ENCODE results near the gene HMCN2. TPM values are rescaled to one million over a fixed set of nuclear protein-coding genes. Genes with fewer than 3 reads are reported as not detected.

The HMCN2 gene
- total RNA-seq, 1 experiment from 2014 or later: 5.6 TPM

GRCh38 chr9:130470950-130471349 lies 205.4 kb downstream of the HMCN2 start:
- no peaks in the 10 kb centered on the region for H3K9me3 Mint-ChIP-seq
- 0 out of 2 replicates have a peak overlapping the region, but pooled peaks have one; percentile 60 for H3K27ac Mint-ChIP-seq
- ChIA-PET CTCF (interaction anchor here (1.4 to 3.2 kb wide), 2 partner anchors 213 to 222 kb away, joined by 5 to 12 read pairs; partner anchors contain the start of gene EXOSC2), POLR2A (no interaction called here)
- H3K4me1 Mint-ChIP-seq: peaks cover 23% of the 10 kb centered on the region
- no peak overlapping the region for H3K4me3 Mint-ChIP-seq
- TF ChIP-seq ESRRA (CRISPR knock-in tag; IDR thresholded peaks at IDR 0.05; ENCODE audit: borderline replicate concordance): no peak
- TF ChIP-seq, protein P1, sequence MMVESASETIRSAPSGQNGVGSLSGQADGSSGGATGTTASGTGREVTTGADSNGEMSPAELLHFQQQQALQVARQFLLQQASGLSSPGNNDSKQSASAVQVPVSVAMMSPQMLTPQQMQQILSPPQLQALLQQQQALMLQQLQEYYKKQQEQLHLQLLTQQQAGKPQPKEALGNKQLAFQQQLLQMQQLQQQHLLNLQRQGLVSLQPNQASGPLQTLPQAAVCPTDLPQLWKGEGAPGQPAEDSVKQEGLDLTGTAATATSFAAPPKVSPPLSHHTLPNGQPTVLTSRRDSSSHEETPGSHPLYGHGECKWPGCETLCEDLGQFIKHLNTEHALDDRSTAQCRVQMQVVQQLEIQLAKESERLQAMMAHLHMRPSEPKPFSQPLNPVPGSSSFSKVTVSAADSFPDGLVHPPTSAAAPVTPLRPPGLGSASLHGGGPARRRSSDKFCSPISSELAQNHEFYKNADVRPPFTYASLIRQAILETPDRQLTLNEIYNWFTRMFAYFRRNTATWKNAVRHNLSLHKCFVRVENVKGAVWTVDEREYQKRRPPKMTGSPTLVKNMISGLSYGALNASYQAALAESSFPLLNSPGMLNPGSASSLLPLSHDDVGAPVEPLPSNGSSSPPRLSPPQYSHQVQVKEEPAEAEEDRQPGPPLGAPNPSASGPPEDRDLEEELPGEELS (CRISPR knock-in tag; IDR thresholded peaks at IDR 0.05): no peak
- TF ChIP-seq, protein P2, sequence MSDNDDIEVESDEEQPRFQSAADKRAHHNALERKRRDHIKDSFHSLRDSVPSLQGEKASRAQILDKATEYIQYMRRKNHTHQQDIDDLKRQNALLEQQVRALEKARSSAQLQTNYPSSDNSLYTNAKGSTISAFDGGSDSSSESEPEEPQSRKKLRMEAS (CRISPR knock-in tag; IDR thresholded peaks at IDR 0.05): no peak
- no peak for TF ChIP-seq ATF3 (CRISPR knock-in tag; conservative IDR thresholded peaks at IDR 0.05)
- TF ChIP-seq FOXJ3 (CRISPR knock-in tag; IDR thresholded peaks at IDR 0.05; ENCODE audit: borderline replicate concordance): no peak
- TF ChIP-seq ZNF416 (CRISPR knock-in tag; IDR thresholded peaks at IDR 0.05): no peak
- no peak for TF ChIP-seq ELF4 (CRISPR knock-in tag; IDR thresholded peaks at IDR 0.05; ENCODE audit: low read depth)
- no peak for TF ChIP-seq RELA (CRISPR knock-in tag; IDR thresholded peaks at IDR 0.05; ENCODE audit: borderline replicate concordance)
- TF ChIP-seq, protein P3, sequence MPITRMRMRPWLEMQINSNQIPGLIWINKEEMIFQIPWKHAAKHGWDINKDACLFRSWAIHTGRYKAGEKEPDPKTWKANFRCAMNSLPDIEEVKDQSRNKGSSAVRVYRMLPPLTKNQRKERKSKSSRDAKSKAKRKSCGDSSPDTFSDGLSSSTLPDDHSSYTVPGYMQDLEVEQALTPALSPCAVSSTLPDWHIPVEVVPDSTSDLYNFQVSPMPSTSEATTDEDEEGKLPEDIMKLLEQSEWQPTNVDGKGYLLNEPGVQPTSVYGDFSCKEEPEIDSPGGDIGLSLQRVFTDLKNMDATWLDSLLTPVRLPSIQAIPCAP (CRISPR knock-in tag; IDR thresholded peaks at IDR 0.05): no peak
- TF ChIP-seq NFE2L1 (CRISPR knock-in tag; IDR thresholded peaks at IDR 0.05): no peak
- TF ChIP-seq FOXP1 (CRISPR knock-in tag; IDR thresholded peaks at IDR 0.05; ENCODE audit: borderline replicate concordance): no peak
- TF ChIP-seq HMGXB4 (CRISPR knock-in tag; IDR thresholded peaks at IDR 0.05): no peak
- no peak for TF ChIP-seq STAT6 (CRISPR knock-in tag; conservative IDR thresholded peaks at IDR 0.05; ENCODE audit: low read depth)
- no peak for TF ChIP-seq TEAD4 (CRISPR knock-in tag; IDR thresholded peaks at IDR 0.05)
- TF ChIP-seq JUN (CRISPR knock-in tag; IDR thresholded peaks at IDR 0.05): no peak
- TF ChIP-seq NFYB (CRISPR knock-in tag; conservative IDR thresholded peaks at IDR 0.05; ENCODE audit: low read depth): no peak
- H3K27me3 Mint-ChIP-seq (ENCODE audit: low read depth): no peaks in the 10 kb centered on the region
- ATAC-seq: no peak
- DNase-seq (ENCODE audit: low spot score): no peak
- no peaks in the 10 kb centered on the region for H3K36me3 Mint-ChIP-seq

- no peaks in the 10 kb centered on the region for H3K27me3 Mint-ChIP-seq (ENCODE audit: low read depth)
- peaks cover 23% of the 10 kb centered on the region for H3K4me1 Mint-ChIP-seq
- DNase-seq (ENCODE audit: low spot score) (no peak), ATAC-seq (no peak; the same call in 1 of the 2 replicates)
- H3K27ac Mint-ChIP-seq: no peak overlapping the region
- ChIA-PET CTCF (interaction anchor here (1.4 to 3.2 kb wide), 3 partner anchors 211 to 221 kb away, joined by 5 to 12 read pairs (median 8); partner anchors contain the start of gene EXOSC2), POLR2A (no interaction called here)
- no peak overlapping the region for H3K4me3 Mint-ChIP-seq
- H3K36me3 Mint-ChIP-seq: no peaks in the 10 kb centered on the region
- no peaks in the 10 kb centered on the region for H3K9me3 Mint-ChIP-seq
- no peak for TF ChIP-seq IRF2 (CRISPR knock-in tag; IDR thresholded peaks at IDR 0.05; ENCODE audit: borderline replicate concordance, low read depth)
- TF ChIP-seq AFF4 (CRISPR knock-in tag; IDR thresholded peaks at IDR 0.05; ENCODE audit: borderline replicate concordance): no peak
- TF ChIP-seq, protein P4, sequence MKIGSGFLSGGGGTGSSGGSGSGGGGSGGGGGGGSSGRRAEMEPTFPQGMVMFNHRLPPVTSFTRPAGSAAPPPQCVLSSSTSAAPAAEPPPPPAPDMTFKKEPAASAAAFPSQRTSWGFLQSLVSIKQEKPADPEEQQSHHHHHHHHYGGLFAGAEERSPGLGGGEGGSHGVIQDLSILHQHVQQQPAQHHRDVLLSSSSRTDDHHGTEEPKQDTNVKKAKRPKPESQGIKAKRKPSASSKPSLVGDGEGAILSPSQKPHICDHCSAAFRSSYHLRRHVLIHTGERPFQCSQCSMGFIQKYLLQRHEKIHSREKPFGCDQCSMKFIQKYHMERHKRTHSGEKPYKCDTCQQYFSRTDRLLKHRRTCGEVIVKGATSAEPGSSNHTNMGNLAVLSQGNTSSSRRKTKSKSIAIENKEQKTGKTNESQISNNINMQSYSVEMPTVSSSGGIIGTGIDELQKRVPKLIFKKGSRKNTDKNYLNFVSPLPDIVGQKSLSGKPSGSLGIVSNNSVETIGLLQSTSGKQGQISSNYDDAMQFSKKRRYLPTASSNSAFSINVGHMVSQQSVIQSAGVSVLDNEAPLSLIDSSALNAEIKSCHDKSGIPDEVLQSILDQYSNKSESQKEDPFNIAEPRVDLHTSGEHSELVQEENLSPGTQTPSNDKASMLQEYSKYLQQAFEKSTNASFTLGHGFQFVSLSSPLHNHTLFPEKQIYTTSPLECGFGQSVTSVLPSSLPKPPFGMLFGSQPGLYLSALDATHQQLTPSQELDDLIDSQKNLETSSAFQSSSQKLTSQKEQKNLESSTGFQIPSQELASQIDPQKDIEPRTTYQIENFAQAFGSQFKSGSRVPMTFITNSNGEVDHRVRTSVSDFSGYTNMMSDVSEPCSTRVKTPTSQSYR (CRISPR knock-in tag; IDR thresholded peaks at IDR 0.05): no peak
These were observed 206.0 kb downstream of the HMCN2 start for GRCh38 chr9:130471411-130472183.

Measured in WTC11 (cell line).